Activated T-cell treated with anti-CD3 and anti-CD28 coated beads, Interleukin-2, amount 50 U/mL, for 4 hours (primary cell): Measurements from ENCODE around the gene GDPD4. TPM values are rescaled to one million over a fixed set of nuclear protein-coding genes. Genes with fewer than 3 reads are reported as not detected.

Experiments used
- ATAC-seq, 2 donors: fragments of 200-7000 bp; cut with Tn5 transposase; one replicate each; pipeline ENCODE4 v1.10.0; 2021
- DNase-seq: peaks from one replicate; pipeline ENCODE4 v3.0.0-alpha.2; 2020
- H3K27me3 Mint-ChIP-seq: one replicate; pipeline ENCODE4 v1.8.0; 2021; ENCODE audit warnings: low read depth, mixed read lengths
- H3K36me3 Mint-ChIP-seq: one replicate; pipeline ENCODE4 v1.8.0; 2022; ENCODE audit warnings: mixed read lengths; ENCODE audit not compliant: insufficient read depth
- H3K4me1 Mint-ChIP-seq: one replicate; pipeline ENCODE4 v1.8.0; 2021; ENCODE audit warnings: low read depth, mixed read lengths
- H3K4me3 Mint-ChIP-seq: one replicate; pipeline ENCODE4 v1.8.0; 2021; ENCODE audit warnings: mild to moderate bottlenecking, moderate library complexity, mixed read lengths
- H3K9me3 Mint-ChIP-seq: one replicate; pipeline ENCODE4 v1.8.0; 2021; ENCODE audit warnings: mixed read lengths
- total RNA-seq, 3 donors: library from RNA; stranded (reverse); gene quantifications; one replicate each; pipeline ENCODE4 v1.2.1, GENCODE V29; 2021

GDPD4 gene
- total RNA-seq, 3 donors from 2014 or later = not detected

DNA sequence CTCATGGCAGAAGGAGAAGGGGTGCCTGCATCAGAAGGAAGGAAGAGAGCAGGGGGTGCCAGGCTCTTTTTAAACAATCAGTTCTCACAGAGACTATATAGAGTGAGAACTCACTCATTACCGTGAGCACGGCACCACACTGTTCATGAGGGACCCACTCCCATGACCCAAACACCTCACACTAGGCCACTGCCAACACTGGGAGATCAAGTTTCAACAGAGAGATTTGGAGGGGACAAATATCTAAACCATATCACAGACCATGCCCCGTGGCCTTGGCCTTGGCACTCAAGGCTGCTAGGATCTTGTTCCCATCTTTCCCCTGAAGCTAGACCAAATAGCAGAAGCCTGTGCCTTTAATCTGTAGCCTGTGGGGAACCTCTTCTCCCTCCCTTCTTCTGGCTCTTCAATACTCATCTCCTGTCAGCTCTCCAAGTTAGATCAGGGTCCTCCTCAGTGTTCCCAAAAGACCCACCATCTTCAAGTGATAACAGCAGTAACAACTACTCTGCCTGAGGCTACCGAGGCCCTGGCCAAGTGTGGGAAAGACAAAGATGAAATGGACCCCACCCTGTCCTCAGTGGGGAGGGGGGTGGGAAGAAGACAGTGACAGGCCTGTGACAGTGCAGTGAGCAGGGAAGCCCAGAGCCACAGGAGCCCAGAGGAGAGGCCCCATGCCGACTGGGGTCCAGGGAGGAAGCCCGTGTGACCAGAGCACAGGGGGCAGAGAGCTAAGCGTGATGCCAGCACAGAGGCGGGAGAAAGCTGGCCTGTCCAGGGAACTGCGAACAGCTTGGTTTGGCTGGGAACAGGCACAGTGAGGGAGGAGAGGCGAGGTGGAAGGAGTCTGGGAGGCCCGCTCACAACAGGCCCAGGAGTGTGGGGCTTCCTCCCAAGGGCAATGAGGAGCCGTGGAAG, 100.9 kb downstream of the GDPD4 start:
- H3K4me3 Mint-ChIP-seq = no peak overlapping the region
- H3K9me3 Mint-ChIP-seq = no peaks in the 10 kb centered on the region
- DNase-seq = no peak
- H3K27me3 Mint-ChIP-seq = peaks cover 2% of the 10 kb centered on the region
- ATAC-seq = no peak
- no peaks in the 10 kb centered on the region for H3K36me3 Mint-ChIP-seq
- H3K4me1 Mint-ChIP-seq = no peaks in the 10 kb centered on the region

GRCh38 chr11:77199137-77199745, 102.2 kb downstream of the GDPD4 start:
- ATAC-seq (no peak), DNase-seq (no peak)
- Mint-ChIP-seq H3K9me3 (no peaks in the 10 kb centered on the region), H3K36me3 (no peaks in the 10 kb centered on the region), H3K4me3 (no peak overlapping the region), H3K4me1 (no peaks in the 10 kb centered on the region), H3K27me3 (peaks cover 2% of the 10 kb centered on the region)

- ATAC-seq (peak in 1 of 2 donors; percentile 50), DNase-seq (no peak)
- H3K36me3 Mint-ChIP-seq = no peaks in the 10 kb centered on the region
- peaks cover 2% of the 10 kb centered on the region for H3K27me3 Mint-ChIP-seq
- no peaks in the 10 kb centered on the region for H3K9me3 Mint-ChIP-seq
- no peaks in the 10 kb centered on the region for H3K4me1 Mint-ChIP-seq
- H3K4me3 Mint-ChIP-seq = no peak overlapping the region
Observed at GRCh38 chr11:77198440-77198849, 103.0 kb downstream of the GDPD4 start.

DNA sequence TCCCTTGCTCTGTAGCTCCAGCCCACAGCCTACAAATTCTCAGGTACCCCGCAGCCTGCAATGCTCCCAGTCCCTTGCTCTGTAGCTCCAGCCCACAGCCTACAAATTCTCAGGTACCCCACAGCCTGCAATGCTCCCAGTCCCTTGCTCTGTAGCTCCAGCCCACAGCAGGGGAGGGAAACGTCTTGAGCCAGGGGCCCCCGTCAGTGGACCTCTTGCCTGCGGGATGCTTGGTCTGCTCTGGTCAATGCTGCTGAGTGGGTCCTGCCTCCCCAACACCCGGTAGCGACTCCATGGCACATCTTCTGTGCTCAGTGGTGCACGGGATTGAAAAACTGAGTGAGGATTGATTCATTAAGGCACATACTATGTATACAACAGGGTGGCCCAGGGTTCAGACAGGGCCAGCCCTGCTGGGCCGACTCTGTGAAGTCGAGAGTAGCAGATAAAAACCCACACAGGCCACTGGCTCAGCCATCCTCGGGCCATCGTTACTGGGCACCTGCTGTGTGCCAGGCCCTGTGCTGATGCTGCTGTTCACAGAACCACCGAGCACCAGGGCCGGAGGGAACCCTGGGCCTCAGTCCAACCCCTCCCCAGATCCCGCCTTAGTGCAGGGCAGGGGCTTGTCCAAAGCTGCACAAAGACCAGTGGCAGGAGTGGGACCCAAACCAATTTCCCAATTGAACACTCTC, 103.7 kb downstream of the GDPD4 start:
- no peaks in the 10 kb centered on the region for H3K4me1 Mint-ChIP-seq
- DNase-seq (no peak), ATAC-seq (no peak)
- H3K36me3 Mint-ChIP-seq = no peaks in the 10 kb centered on the region
- H3K9me3 Mint-ChIP-seq = no peaks in the 10 kb centered on the region
- no peak overlapping the region for H3K4me3 Mint-ChIP-seq
- peaks cover 2% of the 10 kb centered on the region for H3K27me3 Mint-ChIP-seq

- ATAC-seq (no peak), DNase-seq (no peak)
Observed at GRCh38 chr11:77196961-77197360, 104.5 kb downstream of the GDPD4 start.

GRCh38 chr11:77195071-77195755, 106.3 kb downstream of the GDPD4 start:
- Mint-ChIP-seq H3K4me3 (no peak overlapping the region), H3K36me3 (no peaks in the 10 kb centered on the region), H3K9me3 (no peaks in the 10 kb centered on the region), H3K27me3 (peaks cover 2% of the 10 kb centered on the region), H3K4me1 (no peaks in the 10 kb centered on the region)
- DNase-seq (no peak), ATAC-seq (no peak)

More at GRCh38 chr11:77196961-77197360, 104.5 kb downstream of the GDPD4 start:
- no peak overlapping the region for H3K4me3 Mint-ChIP-seq
- no peaks in the 10 kb centered on the region for H3K4me1 Mint-ChIP-seq
- H3K27me3 Mint-ChIP-seq = peaks cover 2% of the 10 kb centered on the region
- no peaks in the 10 kb centered on the region for H3K9me3 Mint-ChIP-seq
- no peaks in the 10 kb centered on the region for H3K36me3 Mint-ChIP-seq

GRCh38 chr11:77193911-77194830, 107.3 kb downstream of the GDPD4 start:
- DNase-seq (no peak), ATAC-seq (no peak)
- no peaks in the 10 kb centered on the region for H3K4me1 Mint-ChIP-seq
- H3K36me3 Mint-ChIP-seq = no peaks in the 10 kb centered on the region
- H3K27me3 Mint-ChIP-seq = peaks cover 2% of the 10 kb centered on the region
- H3K4me3 Mint-ChIP-seq = no peak overlapping the region
- H3K9me3 Mint-ChIP-seq = no peaks in the 10 kb centered on the region

- H3K4me1 Mint-ChIP-seq = no peaks in the 10 kb centered on the region
- ATAC-seq (no peak), DNase-seq (no peak)
- H3K36me3 Mint-ChIP-seq = no peaks in the 10 kb centered on the region
- no peaks in the 10 kb centered on the region for H3K9me3 Mint-ChIP-seq
- no peak overlapping the region for H3K4me3 Mint-ChIP-seq
- H3K27me3 Mint-ChIP-seq = peaks cover 2% of the 10 kb centered on the region
Observed at GRCh38 chr11:77193167-77193566, 108.3 kb downstream of the GDPD4 start.

DNA sequence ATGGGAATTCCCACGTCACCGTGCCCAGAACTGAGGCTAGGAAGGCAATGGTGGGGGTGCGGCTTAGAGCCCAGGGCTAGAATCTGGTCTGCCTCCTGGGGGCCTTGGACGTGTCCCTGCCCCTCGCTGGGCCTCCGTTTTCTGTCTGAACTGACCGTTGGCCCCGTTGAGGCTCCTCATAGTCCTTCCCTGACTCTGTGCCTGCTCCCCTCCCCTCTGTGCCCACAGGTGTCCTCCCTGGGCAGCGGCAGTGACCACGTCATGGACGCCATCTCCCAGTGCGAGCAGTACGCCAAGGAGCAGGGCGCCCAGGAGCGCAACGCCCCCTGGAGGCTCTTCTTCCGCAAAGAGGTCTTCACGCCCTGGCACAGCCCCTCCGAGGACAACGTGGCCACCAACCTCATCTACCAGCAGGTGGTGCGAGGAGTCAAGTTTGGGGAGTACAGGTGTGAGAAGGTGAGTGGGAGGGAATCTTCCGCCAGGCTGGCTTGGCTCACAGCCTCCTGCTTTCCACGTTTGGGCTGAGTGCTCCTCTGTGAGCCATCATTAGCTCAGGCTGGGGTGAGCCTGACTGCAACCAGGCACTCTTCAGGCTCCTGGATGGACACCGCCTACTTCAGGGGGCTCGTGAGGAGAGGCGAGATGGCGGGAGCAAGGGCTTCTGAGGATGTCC, 109.5 kb downstream of the GDPD4 start:
- DNase-seq (peak; percentile 30), ATAC-seq (peak; percentile 62 to 84)
- Mint-ChIP-seq H3K27me3 (peaks cover 2% of the 10 kb centered on the region), H3K36me3 (no peaks in the 10 kb centered on the region), H3K9me3 (no peaks in the 10 kb centered on the region), H3K4me3 (no peak overlapping the region), H3K4me1 (no peaks in the 10 kb centered on the region)

DNA sequence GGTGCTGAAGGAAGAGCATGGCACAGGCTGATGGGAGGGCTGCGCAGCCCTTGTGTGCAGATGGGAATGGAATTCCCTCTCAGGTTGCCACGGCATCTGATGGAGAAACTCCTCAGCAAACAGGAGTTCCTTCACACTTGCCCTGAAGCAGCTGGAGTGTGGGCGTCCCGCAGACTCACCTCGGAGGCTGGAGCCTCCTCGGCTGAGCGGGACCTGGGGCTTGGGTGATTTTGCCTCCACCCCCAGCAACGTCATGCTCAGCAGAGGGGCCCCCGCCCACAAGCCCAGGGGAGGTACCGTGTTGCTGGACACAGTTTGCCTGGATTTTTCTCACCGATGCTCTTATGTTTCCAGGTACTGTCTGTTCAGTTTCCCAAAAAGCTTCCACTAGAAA, 110.1 kb downstream of the GDPD4 start:
- Mint-ChIP-seq H3K36me3 (no peaks in the 10 kb centered on the region), H3K9me3 (no peaks in the 10 kb centered on the region), H3K4me1 (peaks cover 2% of the 10 kb centered on the region), H3K27me3 (peaks cover 2% of the 10 kb centered on the region), H3K4me3 (no peak overlapping the region)
- DNase-seq (no peak), ATAC-seq (no peak)

- Mint-ChIP-seq H3K4me3 (no peak overlapping the region), H3K9me3 (no peaks in the 10 kb centered on the region), H3K36me3 (no peaks in the 10 kb centered on the region), H3K4me1 (peaks cover 2% of the 10 kb centered on the region), H3K27me3 (no peaks in the 10 kb centered on the region)
- DNase-seq = no peak
- ATAC-seq = no peak
Observed at GRCh38 chr11:77190331-77191075, 111.0 kb downstream of the GDPD4 start.

- Mint-ChIP-seq H3K4me1 (peaks cover 2% of the 10 kb centered on the region), H3K36me3 (no peaks in the 10 kb centered on the region), H3K4me3 (no peak overlapping the region), H3K9me3 (no peaks in the 10 kb centered on the region), H3K27me3 (no peaks in the 10 kb centered on the region)
- no peak for DNase-seq
- ATAC-seq = no peak
Observed at GRCh38 chr11:77189588-77190210, 111.8 kb downstream of the GDPD4 start.
